Esophagus squamous epithelium (tissue), 4 donors: ENCODE results near the gene ISCU.

Experiments
- POLR2A ChIP-seq, 4 donors: fragments of 450-650 bp; IDR thresholded peaks; one replicate each; pipeline ENCODE4 v1.6.1; 2017; ENCODE audit warnings: antibody characterized with exemption in 4 of 4, mild to moderate bottlenecking in 4 of 4, moderate library complexity in 3 of 4
- TF ChIP-seq, protein P1 (sequence below), 6 experiments: fragments of 450-650 bp in 4 of 6; fragments of 200-600 bp in 2 of 6; sonication (generic) in 2 of 6; IDR thresholded peaks; one replicate each; pipeline ENCODE4 v1.5.1; 2016 to 2019; ENCODE audit warnings: antibody characterized with exemption in 6 of 6, mild to moderate bottlenecking in 4 of 6, moderate library complexity in 4 of 6

DNA sequence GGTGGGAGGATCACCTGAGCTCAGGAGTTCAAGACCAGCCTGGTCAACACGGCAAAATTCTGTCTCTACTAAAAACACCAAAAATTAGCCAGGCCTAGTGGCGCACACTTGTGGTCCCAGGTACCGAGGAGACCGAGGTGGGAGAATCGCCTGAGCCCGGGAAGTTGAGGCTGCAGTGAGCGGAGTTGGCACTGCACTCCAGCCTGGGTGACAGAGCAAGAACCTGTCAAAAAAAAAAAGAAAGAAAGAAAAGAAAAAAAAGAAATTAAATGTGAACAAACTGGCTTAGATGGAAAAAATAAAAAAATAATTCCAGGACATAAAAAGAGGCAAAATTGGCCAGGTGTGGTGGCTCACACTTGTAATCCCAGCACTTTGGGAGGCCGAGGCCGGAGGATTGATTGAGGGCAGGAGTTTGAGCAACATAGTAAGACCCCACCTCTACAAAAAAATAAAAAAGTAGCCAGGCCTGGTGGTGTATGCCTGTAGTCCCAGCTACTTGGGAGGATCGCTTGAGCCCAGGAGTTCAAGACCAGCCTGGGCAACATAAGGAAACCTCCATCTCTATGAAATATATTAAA, 32.0 kb downstream of the ISCU start:
- TF ChIP-seq POLR2A (IDR thresholded peaks at IDR 0.05): no peak
- TF ChIP-seq, protein P1, sequence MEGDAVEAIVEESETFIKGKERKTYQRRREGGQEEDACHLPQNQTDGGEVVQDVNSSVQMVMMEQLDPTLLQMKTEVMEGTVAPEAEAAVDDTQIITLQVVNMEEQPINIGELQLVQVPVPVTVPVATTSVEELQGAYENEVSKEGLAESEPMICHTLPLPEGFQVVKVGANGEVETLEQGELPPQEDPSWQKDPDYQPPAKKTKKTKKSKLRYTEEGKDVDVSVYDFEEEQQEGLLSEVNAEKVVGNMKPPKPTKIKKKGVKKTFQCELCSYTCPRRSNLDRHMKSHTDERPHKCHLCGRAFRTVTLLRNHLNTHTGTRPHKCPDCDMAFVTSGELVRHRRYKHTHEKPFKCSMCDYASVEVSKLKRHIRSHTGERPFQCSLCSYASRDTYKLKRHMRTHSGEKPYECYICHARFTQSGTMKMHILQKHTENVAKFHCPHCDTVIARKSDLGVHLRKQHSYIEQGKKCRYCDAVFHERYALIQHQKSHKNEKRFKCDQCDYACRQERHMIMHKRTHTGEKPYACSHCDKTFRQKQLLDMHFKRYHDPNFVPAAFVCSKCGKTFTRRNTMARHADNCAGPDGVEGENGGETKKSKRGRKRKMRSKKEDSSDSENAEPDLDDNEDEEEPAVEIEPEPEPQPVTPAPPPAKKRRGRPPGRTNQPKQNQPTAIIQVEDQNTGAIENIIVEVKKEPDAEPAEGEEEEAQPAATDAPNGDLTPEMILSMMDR (IDR thresholded peaks at IDR 0.05): no peak
